Fibroblast of skin of back (primary cell): Measurements from ENCODE around the gene TMPRSS9.
A peak's percentile ranks its signal among the peaks of the same experiment; 100 is the strongest.

ENCODE experiments used
- DNase-seq: peaks from one replicate; pipeline ENCODE4 v3.0.0-alpha.2; 2013

Gene TMPRSS9

DNA sequence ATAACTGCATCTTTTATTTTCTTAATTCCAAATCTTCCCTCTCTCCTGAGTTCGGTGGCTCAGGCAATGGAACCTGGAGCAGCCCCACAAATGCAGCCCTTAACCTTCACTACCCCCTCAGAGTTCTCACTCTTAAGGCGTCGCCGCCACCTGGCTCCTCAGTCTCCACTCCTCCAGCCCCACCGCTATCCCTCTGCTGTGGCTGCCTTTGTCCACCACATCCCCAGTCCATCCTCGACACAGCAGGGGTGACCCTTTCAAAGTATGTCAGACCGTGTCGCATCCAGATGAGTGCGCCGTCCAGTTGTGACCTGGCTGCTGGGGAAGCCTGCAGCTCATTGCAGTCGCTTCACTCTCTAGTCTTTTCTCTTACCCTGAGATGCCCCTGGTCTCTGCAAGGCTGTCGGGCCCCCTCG, 30.6 kb upstream of the TMPRSS9 start:
- DNase-seq, result no peak

DNA sequence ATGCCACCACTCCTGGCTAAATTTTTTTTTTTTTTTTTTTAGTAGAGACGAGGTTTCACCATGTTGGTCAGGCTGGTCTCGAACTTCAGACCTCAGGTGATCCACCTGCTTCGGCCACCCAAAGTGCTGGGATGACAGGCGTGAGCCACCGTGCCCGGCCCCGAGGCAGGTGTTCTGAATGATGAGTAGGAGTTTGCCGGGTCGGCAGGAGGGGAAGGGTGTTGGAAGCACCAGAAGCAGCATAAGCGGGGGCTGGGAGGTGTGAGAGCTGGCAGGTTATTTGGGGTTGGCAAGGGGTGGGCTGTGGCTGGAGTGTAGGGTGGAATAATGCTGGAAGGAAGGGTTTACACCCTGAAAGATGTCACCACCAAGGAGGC, 29.8 kb upstream of the TMPRSS9 start:
- DNase-seq, result no peak

DNA sequence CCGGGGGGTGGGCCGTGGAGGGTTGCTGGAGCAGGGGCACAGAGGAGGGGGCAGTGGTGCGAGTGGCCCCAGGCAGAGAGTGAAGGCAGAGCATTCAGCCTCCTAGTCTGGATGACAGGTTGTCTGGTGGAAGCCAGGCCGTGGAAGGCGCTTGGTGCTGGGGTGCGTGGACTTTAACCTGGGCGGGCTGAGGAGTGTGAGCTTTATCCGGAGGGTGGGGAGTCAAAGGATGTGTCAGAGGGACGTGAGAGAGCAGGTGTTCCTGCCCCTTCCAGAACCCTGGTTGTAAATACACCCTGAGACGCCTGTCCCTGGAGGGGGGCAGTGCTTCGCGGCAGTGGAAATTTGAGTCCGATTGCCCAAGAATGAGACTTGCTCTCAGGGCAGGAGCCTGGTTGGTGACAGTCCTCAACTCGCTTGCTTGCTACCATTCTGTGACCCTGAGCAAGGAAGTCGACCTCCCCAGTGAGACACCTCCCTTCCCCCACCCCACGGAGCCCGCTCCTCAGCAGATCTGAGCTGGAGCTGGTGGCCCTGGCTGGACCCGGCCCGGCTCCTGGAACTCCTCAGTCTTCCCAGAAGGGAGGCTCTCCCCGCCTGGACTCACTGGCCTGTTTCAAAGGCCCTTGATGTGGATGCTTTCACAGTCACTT, 29.3 kb upstream of the TMPRSS9 start:
- DNase-seq, result no peak

DNA sequence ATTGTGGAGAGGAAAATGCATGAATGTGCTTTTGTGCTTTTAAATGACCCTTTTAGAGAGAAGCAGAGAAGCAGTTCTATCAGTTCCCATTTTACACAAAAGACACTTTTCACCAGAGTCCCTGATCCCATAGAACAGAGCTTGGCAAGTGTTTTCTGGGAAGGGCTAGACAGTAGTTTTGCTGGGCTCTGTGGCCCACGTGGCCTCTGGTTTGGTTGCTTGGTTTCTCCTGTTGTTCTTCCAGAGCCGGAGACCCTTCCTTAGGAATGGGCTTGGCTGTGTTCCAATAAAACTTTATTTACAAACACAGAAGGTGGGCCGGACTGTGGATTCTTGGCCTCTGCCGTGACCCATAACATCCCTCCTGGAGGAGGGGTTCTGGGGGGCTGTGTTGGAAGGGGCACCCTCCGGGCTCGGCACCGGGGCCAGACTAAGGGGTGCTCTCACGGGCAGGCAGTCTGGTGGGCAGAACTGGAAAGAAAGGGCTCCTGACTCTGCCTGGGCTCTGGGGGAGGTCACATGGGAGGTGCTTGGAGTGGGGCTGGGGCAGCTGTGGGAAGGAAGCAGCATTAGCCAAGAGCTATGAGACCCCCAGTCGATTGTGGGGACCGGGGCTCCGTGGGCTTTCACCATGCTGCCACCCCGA, 28.3 kb upstream of the TMPRSS9 start:
- no peak for DNase-seq

DNA sequence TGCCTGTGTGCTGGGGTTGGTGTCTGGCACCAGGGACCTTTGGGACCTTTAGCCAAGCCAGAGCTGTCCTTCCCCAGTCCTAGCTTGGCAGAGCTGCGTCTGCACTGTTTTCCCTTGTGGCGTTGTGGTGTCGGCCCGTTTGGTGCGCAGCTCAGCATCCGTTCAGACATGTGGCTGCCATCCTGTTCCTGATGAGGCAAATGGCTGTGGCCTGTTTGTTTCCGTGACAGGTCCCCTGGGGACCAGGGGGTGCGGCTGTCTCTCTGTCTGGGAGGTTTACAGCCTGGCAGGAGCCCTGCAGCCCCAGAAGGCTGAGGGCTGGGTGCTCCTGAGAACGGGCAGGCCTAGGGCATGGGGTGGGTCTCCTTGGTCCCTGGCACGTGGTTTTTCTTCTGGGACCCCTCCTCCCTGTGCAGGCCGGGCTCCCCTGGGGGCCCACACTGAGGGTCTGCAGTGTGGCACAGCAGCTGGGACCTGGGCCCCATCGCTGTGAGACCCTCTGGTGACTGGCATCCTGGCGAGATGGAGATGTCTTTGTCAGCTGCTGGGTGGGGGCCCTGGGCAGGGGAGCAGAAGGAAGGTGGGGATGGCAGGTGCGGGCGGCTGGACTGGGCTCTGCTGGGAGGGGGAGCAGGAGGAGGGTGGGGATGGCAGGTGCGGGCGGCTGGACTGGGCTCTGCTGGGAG, 27.6 kb upstream of the TMPRSS9 start:
- peak; percentile 51 for DNase-seq

DNA sequence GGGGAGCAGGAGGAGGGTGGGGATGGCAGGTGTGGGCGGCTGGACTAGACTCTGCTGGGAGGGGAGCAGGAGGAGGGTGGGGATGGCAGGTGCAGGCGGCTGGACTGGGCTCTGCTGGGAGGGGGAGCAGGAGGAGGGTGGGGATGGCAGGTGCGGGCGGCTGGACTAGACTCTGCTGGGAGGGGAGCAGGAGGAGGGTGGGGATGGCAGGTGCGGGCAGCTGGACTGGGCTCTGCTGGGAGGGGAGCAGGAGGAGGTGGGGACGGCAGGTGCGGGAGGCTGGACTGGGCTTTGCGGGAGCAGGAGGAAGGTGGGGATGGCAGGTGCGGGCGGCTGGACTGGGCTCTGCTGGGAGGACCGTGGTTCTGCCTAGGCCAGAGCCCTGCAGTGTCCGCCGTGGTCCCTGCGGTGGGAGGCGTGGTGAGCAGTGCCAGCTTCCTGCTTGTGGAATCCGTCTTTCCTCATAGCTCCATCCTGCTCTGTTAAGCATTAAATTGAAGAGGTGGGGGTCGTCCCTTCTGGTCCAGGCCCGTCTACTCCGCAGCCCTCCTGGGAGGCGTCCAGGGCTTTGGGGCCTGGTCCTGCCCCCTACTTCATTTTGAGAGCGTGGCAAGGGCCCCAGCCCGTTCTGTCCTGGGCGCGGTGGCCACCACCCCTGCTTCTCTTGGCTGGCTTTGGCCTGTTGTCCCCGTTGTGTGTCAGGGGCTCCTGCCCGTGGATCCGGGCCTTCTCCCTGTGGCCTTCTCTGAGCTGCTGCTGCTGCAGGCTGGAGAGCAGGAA, 26.8 kb upstream of the TMPRSS9 start:
- no peak for DNase-seq

DNA sequence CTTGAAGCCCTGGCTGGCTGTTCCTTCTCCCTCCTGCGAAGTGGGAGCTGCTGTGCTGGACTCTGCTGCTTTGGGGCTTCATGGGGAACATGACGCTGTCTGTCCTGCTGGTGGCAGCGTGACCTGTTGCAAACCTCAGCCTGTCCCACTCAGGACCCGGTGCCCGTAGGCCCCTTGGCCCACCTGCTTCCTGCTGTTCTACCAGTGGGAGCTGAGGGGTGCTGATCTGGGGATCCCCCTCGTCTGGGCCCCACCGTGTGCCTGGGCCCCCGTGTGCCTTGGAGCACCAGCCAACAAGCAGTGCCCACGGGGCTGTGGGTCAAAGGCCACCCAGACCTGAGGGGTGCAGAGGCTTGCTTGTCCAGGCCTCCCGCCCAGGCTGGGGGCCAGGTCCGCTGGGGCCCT, 26.3 kb upstream of the TMPRSS9 start:
- DNase-seq, result no peak

DNA sequence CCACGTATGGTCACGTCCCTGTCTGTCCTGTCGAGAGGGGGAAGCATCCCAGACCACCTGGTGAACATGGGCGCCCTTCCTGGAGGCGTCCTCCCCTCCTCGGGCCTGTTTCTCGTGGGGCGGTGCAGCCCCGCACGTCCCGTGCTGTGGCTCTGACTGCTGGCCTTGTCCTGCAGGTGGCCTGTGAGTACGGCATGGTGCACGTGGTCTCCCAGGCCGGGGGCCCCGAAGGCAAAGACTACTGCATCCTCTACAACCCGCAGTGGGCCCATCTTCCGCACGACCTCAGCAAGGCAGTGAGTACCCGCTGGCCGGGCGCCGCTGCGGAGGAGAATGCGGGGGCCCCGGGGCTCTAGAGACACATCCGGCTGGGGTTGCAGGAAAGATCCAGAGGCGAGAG, 25.6 kb upstream of the TMPRSS9 start:
- no peak for DNase-seq

DNA sequence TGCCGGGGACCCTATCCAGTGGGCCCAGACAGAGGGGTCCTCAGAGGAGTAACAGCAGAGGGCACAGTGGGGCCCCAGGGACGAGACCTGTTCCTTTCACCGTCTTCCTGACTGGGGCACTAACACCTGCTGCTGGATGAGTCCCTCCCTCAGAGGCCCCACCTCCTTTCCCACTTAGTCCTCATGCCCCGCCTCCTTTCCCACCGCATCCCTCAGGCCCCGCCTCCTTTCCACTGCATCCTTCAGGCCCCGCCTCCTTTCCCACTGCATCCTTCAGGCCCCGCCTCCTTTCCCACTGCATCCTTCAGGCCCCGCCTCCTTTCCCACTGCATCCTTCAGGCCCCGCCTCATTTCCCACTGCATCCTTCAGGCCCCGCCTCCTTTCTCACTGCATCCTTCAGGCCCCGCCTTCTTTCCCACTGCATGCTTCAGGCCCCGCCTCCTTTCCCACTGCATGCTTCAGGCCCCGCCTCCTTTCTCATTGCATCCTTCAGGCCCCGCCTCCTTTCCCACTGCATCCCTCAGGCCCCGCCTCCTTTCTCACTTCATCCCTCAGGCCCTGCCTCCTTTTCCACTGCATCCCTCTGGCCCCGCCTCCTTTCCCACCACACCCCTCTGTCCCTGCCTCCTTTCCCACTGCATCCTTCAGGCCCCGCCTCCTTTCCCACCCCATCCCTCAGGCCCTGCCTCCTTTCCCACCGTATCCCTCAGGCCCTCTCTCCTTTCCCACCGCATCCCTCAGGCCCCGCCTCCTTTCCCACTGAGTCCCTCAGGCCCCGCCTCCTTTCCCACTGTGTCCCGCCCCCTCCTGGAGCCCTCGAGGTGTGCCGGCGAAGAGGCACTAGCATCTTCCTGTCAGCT, 24.8 kb upstream of the TMPRSS9 start:
- DNase-seq, result no peak

DNA sequence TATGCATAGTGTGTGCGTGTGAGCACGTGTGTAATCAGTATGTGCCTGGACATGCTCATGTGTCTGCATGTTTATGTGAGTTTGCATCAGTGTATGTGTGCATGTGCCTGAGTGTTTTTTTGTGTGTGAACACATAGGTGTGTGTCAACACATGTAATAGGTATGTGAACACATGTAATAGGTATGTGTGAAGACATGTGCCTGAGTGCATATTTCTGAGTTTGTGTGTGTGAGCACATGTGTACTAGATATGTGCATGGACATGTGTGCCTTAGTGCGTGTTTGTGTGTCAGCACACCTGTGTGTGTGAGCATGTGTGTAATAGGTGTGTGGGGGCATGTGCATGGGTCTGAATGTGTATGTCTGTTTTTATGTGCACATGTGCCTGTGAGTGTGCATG, 24.2 kb upstream of the TMPRSS9 start:
- no peak for DNase-seq

DNA sequence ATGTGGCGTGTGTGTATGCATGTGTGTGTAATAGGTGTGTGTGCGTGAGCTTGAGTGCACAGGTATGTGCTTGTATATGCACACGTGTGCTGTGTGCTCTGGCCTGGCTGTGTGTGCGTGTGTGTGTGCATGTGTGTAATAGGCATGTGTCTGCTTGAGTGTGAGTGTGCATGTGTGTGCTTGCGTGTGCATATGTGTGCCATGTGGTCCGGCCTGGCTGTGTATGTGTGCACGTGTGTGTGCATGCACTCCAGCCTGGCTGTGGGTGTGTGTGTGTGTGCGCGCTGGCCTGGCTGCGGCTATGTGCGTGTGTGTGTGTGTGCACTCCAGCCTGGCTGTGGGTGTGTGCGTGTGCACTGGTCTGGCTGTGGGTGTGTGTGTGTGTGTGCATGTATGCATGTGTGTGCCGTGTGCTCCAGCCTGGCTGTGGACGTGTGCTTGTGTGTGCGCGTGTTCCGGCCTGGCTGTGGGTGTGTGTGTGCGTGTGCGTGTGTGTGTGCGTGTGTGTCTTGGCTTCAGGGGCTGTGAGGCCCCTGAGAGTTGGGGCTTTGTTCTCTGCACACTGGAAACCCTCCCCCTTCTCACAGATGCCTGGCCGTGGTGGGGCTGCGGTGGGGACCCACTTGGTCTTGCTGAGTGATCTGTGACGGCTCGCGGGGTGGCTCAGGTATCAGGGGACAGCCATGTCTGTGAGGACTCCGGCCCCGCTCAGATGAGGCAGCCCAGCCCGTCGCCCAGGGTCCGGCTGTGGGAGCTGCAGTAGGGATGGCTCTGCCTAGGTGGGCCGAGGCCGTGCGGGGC, 23.3 kb upstream of the TMPRSS9 start:
- DNase-seq, result no peak

DNA sequence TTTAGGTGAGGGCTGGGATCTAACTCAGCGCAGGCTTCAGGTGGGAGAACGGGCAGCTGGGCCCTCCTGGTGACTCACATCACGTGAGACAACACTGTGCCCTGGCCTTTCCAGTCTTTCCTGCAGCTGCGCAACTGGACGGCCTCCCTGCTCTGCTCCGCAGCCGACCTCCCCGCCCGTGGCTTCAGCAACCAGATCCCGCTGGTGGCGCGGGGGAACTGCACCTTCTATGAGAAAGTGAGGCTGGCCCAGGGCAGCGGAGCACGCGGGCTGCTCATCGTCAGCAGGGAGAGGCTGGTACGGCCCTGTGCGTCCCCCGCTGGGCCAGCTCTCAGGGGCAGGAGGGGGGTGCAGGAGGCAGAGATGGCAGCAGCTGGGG, 22.7 kb upstream of the TMPRSS9 start:
- peak; percentile 45 for DNase-seq

DNA sequence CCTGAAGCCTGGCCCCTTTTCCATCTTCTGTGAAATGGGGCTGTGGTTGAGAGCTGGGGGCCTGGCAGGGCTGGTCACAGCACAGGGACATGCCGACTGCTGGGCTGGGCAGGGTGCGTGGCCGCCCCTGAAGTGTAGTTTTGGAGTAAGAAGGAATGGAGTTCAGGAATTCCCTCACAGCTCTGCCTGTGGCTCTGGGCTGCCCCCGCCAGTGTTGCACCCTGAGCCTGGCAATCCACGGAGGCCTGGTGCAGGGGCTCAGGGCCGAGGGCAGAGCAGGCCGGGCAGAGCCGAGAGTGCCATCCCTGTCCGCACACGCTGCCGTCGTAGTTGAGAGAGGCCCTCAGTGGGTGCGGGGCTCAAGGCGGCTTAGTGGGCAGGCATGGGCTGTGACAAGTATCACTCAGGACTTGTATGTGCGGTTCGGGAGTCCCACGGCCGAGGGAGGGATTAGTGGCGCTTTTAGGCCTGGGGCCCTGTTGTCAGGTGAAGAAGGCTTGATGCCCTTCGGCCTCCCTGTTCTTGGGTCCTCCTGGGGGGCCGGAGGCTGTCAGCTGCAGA, 21.9 kb upstream of the TMPRSS9 start:
- DNase-seq, result no peak

DNA sequence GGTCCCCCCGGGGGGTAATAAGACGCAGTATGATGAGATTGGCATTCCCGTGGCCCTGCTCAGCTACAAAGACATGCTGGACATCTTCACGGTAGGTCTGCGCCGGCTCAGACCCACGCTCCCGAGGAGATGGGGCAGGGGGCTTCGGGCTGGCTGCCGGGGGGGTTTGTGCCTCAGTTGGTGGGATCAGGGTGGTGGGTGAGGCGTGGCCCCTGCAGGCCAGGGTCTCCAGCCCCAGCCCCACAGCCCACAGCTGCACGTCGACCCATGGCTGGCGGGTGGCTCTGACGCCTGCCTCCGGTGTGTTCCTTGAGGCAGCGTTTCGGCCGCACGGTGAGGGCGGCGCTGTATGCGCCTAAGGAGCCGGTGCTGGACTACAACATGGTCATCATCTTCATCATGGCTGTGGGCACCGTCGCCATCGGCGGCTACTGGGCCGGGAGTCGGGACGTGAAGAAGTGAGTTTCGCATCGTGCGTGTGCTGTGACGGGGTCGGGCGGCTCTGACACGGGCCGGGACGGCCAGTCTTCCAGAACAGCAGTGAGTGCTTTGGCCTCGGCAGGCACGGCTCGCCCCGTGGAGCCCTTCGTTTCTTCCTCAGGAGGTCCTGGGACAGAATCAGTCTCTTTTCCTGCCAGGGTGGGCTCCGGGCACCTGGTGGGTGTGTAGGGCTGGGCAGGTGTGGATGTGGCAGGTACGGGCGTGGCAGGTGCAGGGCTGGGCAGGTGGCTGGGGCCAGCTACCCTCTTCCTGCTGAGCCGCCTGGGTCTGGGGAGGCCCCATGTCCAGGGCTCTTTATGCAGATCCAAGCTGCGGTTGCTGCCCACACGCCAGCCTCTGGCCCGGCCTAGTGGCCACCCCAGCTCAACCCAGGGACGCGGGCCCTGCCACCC, 21.1 kb upstream of the TMPRSS9 start:
- no peak for DNase-seq

DNA sequence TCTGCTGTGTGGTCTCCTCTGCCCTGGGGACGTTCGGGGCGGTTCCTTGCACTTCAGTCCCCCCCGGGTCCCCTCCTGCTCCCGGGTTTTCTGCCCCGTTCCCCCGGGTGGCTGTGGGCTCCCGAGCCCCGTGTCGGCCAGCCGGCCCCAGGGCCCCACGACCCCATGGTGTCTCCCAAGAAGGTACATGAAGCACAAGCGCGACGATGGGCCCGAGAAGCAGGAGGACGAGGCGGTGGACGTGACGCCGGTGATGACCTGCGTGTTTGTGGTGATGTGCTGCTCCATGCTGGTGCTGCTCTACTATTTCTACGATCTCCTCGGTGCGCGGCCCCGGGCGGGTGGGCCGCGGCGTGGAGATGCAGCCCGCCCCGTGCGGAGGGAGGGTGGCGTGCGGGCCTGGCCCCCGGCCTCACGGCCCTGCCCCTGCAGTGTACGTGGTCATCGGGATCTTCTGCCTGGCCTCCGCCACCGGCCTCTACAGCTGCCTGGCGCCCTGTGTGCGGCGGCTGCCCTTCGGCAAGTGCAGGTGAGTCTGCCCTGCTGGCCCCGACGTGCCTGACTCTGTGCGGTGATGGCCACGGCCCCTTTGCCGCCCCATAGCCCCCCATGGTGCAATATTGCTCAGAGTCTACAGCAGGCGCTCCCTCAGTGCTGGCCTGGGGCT, 20.3 kb upstream of the TMPRSS9 start:
- DNase-seq, result no peak

DNA sequence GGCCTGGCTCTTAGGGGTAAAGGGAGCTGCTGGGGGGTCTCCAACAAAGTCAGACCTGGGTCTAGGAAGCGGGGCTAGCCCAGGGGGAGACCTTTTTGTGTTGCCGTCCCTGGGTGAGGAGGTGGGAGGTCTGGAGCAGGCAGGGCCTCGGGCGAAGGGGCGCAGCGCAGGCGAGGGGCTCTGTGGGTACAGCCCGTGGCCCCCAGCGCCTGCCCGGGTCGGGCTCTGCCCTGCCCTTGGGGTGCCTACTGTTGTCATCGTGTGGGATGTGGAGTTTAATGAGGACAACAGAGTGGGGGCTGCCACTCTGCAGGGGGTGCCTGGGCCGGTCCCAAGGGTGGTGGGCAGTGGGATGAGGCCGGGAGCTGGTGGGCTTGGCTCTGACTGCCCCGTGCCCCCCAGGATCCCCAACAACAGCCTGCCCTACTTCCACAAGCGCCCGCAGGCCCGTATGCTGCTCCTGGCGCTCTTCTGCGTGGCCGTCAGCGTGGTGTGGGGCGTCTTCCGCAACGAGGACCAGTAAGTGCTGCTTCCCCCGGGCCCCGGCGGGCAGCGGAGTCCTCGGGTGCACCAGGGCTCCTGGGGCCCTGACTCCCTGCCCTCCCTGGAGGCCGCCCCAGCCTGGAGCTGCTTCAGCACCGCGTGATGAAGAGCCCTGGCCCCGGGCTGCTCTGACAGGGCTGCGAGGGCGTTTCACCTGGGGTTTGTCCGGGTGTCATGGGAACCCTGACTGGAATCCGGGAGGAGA, 19.4 kb upstream of the TMPRSS9 start:
- no peak for DNase-seq

DNA sequence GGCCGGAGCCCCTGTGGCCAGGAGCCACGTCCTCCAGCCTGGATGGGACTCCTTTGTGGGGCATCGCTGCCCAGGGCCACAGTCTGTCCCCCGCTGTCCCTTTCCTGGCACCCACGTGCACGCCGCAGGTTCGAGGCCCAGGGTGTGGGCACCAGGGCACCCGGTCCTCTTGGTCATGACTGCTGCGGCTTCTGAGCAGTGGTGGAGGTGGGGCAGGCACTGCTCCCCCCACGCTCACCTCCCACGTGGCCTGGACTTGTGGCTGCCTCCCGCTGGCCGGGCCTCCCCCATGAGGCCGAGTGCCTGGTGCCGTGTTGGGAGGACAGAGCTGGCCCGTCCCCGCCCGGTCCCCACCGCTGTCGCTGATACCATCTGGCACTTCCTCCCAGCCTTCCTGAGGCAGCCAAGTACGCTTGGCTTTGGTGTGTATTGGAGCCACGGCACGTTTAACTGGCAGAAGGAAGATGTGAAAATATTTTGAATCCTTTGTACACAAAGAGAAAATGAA, 18.8 kb upstream of the TMPRSS9 start:
- no peak for DNase-seq

DNA sequence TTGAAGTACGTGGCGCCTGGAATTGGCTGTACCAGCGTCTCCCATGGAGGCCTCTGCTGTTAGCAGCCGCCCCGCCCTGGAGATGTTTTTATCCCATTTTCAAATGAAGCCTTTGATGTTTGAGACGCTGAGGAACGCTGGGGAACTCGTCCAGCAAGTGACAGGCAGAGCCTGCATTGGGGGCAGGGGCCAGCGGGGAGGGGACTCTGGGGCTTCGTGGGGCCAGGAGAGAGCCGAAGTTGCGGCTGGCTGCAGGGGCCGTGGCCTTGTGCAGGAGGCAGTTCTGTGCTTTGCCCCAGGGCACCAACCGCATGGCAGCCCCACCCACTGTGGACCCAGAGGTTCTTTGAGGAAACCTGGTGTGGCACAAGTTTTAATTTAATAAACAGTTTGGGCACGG, 18.1 kb upstream of the TMPRSS9 start:
- DNase-seq, result no peak
